Body of pancreas (tissue), 4 donors: Measurements from ENCODE around the gene TENT5C. TPM values are rescaled to one million over a fixed set of nuclear protein-coding genes. Genes with fewer than 3 reads are reported as not detected.

Experiments used
- ATAC-seq: fragments of 150-250 bp; one replicate; pipeline ENCODE4 v1.9.1; 2016
- DNase-seq, 4 donors: peaks; one replicate each; pipeline ENCODE4 v3.0.0-alpha.2; 2019
- H3K27ac ChIP-seq, 4 donors: fragments of 200-600 bp; sonication (generic); 1 replicate in 3 of 4; 2 replicates in 1 of 4; pipeline versions ENCODE4 v1.5.1 to v1.6.1; 2016 to 2019; ENCODE audit warnings: mild to moderate bottlenecking in 1 of 4, mixed read lengths in 1 of 4, moderate library complexity in 1 of 4
- H3K27me3 ChIP-seq, 2 donors: fragments of 200-600 bp; sonication (generic); one replicate each; pipeline ENCODE4 v1.6.0; 2016; ENCODE audit warnings: mild to moderate bottlenecking in 1 of 2
- H3K36me3 ChIP-seq, 2 donors: fragments of 200-600 bp; sonication (generic); replicated peaks in 1 of 2; 2 replicates each; pipeline ENCODE4 v1.5.1; 2016; ENCODE audit warnings: low read depth in 2 of 2; ENCODE audit not compliant: insufficient read depth in 1 of 2
- H3K4me1 ChIP-seq: fragments of 200-600 bp; sonication (generic); one replicate; pipeline ENCODE4 v1.6.0; 2016
- H3K4me3 ChIP-seq, 2 donors: fragments of 200-600 bp; sonication (generic); 1 replicate in 1 of 2; 2 replicates in 1 of 2; pipeline ENCODE4 v1.5.1; 2016 to 2019
- H3K9me3 ChIP-seq, 3 donors: fragments of 200-600 bp; sonication (generic); 1 replicate in 2 of 3; 2 replicates in 1 of 3; pipeline ENCODE4 v1.5.1; 2016
- CTCF ChIP-seq, 7 experiments: fragments of 450-650 bp in 4 of 7; fragments of 200-600 bp in 3 of 7; sonication (generic) in 3 of 7; IDR thresholded peaks; one replicate each; pipeline ENCODE4 v1.5.1; 2016 to 2019; ENCODE audit warnings: antibody characterized with exemption in 7 of 7
- POLR2A ChIP-seq, 3 donors: fragments of 450-650 bp; IDR thresholded peaks; one replicate each; pipeline ENCODE4 v1.6.1; 2016; ENCODE audit warnings: antibody characterized with exemption in 3 of 3, mild to moderate bottlenecking in 2 of 3
- whole genome bisulfite sequencing, 2 donors: methylation state at CpG; one replicate each; pipeline ENCODE4 v1.1.5; 2017; 5-methylcytosine and 5-hydroxymethylcytosine counted together
- intact Hi-C: fragments of 100-400 bp; cut with DNase I; formaldehyde crosslinking; loops from one replicate; pipeline ENCODE4 v1.15.1; 2023
- total RNA-seq, 2 donors: library from RNA; depleted of rRNA; stranded (reverse); fragments of >200 nt; gene quantifications; one replicate each; pipeline ENCODE4 v1.1.0, GENCODE V29; 2016

Gene TENT5C
- total RNA-seq, 2 donors from 2014 or later = 30.0 to 39.7 TPM

- WGBS, 2 donors = 93 to 94% methylated on average over 6 of the region's 6 CpGs
- Histone ChIP-seq H3K9me3 (no peaks in the 10 kb centered on the region), H3K27me3 (no peaks in the 10 kb centered on the region), H3K36me3 (no peaks in the 10 kb centered on the region), H3K4me1 (peaks cover 14% of the 10 kb centered on the region), H3K4me3 (no peak overlapping the region), H3K27ac (no peak overlapping the region)
- DNase-seq = no peak
- ATAC-seq = no peak
- intact Hi-C loops = loop anchor here (10.0 kb wide), 1 partner anchor 116 kb away; no protein-coding TSS in a partner anchor
- TF ChIP-seq POLR2A (IDR thresholded peaks at IDR 0.05) (no peak), CTCF (IDR thresholded peaks at IDR 0.05) (no peak)
Observed at GRCh38 chr1:117661027-117661426, 55.2 kb downstream of the TENT5C start.

DNA sequence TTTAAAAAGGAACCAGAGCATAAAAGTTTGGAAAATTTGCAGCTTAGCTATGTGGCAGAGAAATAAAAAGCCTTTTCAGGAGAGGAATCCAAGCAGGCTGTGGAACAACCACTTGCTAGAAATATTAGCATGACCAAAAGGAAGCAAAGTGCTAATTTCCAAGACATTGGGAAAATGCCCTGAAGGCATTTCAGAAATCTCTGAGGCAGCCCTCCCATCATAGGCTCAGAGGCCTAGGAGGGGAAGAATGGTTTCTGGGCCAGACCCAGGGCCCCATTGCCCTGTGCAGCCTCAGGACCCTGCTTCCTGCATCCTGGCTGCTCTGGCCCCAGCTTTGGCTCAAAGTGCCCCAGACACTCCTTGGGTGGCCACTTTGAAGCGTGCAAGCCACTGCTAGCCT is 56.8 kb downstream of the TENT5C start:
- no peak for ATAC-seq
- no peak for TF ChIP-seq POLR2A (IDR thresholded peaks at IDR 0.05)
- TF ChIP-seq CTCF (IDR thresholded peaks at IDR 0.05) = no peak
- no peak for DNase-seq
- H3K27ac ChIP-seq = no peak overlapping the region
- 100% methylated on average over 1 of the region's 1 CpG for whole genome bisulfite sequencing, 2 donors
- intact Hi-C loops = loop anchor here (10.0 kb wide), 1 partner anchor 118 kb away; no protein-coding TSS in a partner anchor
- no peaks in the 10 kb centered on the region for H3K27me3 ChIP-seq
- no peaks in the 10 kb centered on the region for H3K4me1 ChIP-seq
- H3K9me3 ChIP-seq = no peaks in the 10 kb centered on the region
- H3K36me3 ChIP-seq = no peaks in the 10 kb centered on the region
- no peak overlapping the region for H3K4me3 ChIP-seq

GRCh38 chr1:117663156-117663902 is 57.5 kb downstream of the TENT5C start:
- ATAC-seq = no peak

GRCh38 chr1:117664314-117664713 is 58.5 kb downstream of the TENT5C start:
- DNase-seq = no peak
- H3K36me3 ChIP-seq = no peaks in the 10 kb centered on the region
- WGBS, 2 donors = 82 to 87% methylated on average over 6 of the region's 6 CpGs
- no peak overlapping the region for H3K4me3 ChIP-seq
- no peaks in the 10 kb centered on the region for H3K27me3 ChIP-seq
- no peaks in the 10 kb centered on the region for H3K9me3 ChIP-seq
- TF ChIP-seq POLR2A (IDR thresholded peaks at IDR 0.05) (no peak), CTCF (IDR thresholded peaks at IDR 0.05) (no peak)
- no peak overlapping the region for H3K27ac ChIP-seq
- ATAC-seq = no peak
- intact Hi-C loops = loop anchor here (10.0 kb wide), 1 partner anchor 120 kb away; no protein-coding TSS in a partner anchor
- no peaks in the 10 kb centered on the region for H3K4me1 ChIP-seq

More at GRCh38 chr1:117663156-117663902, 57.5 kb downstream of the TENT5C start:
- TF ChIP-seq POLR2A (IDR thresholded peaks at IDR 0.05) = no peak
- no peak for TF ChIP-seq CTCF (IDR thresholded peaks at IDR 0.05)
- Histone ChIP-seq H3K27me3 (no peaks in the 10 kb centered on the region), H3K9me3 (no peaks in the 10 kb centered on the region), H3K4me1 (no peaks in the 10 kb centered on the region), H3K27ac (no peak overlapping the region), H3K4me3 (no peak overlapping the region), H3K36me3 (no peaks in the 10 kb centered on the region)
- intact Hi-C loops = loop anchor here (10.0 kb wide), 1 partner anchor 119 kb away; no protein-coding TSS in a partner anchor
- no peak for DNase-seq
- 82 to 85% methylated on average over 7 of the region's 7 CpGs for WGBS, 2 donors
